HK-2 (cell line): Measurements from ENCODE around the gene TOX3.

ENCODE experiments used
- DNase-seq: peaks from one replicate; pipeline ENCODE4 v3.0.0-alpha.2; 2018; ENCODE audit not compliant: unreplicated experiment

TOX3 gene

DNA sequence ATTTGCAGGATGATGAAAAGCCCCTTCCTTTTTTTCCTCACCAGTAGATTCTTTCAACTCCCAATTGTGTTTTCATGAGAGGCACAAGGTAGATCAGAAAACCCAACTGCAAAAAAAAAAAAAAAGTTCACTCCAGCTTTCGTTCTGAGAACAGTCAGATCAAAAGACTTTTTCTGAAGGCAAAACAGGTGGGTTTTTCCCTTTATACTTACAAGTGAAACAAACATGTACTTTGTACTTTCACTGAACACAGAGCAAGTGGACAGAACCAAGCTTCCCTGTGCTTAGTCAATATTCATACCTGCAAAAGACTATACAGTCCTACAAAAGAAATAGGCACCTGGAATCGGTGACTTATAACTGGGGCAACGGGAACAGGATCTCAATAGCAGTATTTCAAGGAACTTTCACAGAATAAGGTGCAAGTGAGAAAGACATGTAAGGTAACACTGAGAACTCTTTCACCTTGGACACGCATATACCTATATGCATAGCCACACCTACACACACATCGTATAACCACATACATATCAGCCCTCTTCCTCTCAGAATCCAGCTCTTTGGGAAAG is 54.1 kb downstream of the TOX3 start:
- no peak for DNase-seq

- no peak for DNase-seq
These were observed 55.7 kb downstream of the TOX3 start for GRCh38 chr16:52491216-52491615.

- no peak for DNase-seq
These were observed 57.0 kb downstream of the TOX3 start for GRCh38 chr16:52489894-52490293.

- DNase-seq: no peak
These were observed 58.1 kb downstream of the TOX3 start for GRCh38 chr16:52488837-52489289.

GRCh38 chr16:52487849-52488457 is 59.0 kb downstream of the TOX3 start:
- DNase-seq: no peak

DNA sequence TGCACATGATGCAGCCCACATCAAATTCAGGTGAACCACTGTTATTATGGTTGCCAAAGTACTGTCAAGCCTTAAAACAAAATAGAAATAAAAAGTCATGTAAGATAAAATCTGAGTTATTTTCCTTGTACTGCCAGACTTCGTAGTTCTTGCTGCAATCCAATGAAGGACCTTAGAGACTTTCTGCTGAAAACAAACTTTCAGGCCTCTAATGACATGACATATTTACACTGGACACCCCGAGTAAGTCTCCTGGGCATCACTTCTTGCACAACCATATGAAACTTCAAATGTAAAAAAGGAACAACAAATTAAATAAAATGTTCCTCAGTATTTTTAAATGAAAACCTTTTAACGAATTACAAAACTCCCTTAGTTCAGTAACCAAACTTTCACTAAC is 66.7 kb downstream of the TOX3 start:
- DNase-seq: no peak

DNA sequence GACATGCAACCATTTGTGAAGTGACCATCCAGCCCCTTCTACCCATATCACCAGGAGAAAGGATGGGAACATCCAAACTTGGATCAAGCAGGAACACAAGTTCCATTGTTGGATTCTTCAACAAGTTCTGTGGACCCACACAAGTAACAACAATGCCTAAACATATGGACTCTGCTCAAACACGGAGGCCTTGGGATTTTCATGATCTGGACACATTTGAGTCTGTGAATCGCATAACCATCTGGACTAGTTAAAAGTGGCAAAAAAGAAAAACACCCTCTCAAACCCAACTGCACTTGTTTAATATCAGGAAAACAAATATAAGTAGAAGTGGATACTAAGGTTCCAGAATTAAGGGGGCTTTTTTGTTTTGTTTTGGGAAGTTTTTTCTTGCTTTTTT is 70.8 kb downstream of the TOX3 start:
- DNase-seq: no peak

DNA sequence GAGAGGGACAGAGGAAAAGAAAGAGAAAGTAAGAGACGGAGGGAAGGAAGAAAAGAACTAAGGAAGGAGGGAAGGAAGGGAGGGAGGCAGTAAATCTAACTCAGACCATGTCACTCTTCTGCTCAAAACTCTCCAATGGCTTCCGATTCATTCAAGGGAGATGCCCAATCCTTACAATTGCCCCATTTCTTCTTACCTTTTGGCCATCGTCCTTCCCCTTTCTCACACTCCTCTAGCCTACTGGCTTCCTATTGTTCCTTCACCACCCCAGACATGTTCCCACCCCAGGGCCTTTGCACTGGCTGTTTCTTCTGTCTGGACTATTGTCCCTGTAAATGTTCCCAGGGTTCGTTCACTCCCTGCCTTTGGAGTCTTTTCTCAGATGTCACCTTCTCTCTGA is 72.3 kb downstream of the TOX3 start:
- DNase-seq: no peak

DNA sequence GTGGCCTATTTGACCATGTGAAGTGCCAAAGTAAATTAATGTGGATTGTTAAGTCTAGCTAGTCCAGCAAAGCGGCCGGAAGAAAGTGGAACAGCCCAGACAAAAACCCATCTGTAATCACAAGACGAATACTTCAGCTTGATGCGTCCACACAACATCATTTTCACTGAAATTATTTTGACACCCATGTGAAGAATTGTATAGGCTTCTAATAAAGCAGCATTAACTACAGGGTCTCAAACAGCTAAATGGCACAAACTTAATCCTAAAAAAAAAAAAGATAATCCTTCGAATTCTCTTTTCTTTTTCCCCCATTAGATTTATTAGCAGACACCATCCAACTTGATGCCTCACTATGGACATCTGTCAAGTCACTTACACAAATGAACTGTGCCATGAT is 73.8 kb downstream of the TOX3 start:
- DNase-seq: no peak

- DNase-seq: no peak
These were observed 75.1 kb downstream of the TOX3 start for GRCh38 chr16:52471650-52472370.

- DNase-seq: no peak
These were observed 76.4 kb downstream of the TOX3 start for GRCh38 chr16:52470585-52470984.

GRCh38 chr16:52469775-52470174 is 77.2 kb downstream of the TOX3 start:
- no peak for DNase-seq

- no peak for DNase-seq
These were observed 77.9 kb downstream of the TOX3 start for GRCh38 chr16:52469091-52469490.

- no peak for DNase-seq
These were observed 79.2 kb downstream of the TOX3 start for GRCh38 chr16:52467753-52468152.

- no peak for DNase-seq
These were observed 79.9 kb downstream of the TOX3 start for GRCh38 chr16:52466994-52467393.

DNA sequence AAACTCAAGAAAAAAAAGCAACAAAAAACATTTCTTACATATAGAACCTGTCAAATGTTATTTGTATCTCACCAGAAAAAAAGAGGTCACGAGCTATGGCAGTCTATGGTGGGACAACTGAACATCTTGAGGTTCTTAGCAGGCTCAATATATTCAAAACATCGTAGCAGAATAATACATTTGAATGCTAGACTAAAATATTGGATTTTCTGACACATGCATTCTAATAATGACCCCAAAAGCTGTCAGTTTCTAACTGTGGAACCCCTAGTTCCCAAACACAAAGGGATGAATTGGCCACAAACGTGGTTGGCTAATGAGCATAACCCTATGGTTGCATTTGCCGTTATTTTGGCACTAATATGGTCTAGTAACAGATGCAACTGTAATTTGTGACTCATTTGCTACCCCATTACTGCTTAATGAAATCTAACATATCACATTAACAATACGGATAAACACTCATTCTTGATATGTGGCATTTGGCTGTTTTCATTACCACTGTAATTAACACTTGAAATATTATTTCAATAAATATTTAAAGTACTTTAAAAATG is 81.2 kb downstream of the TOX3 start:
- no peak for DNase-seq

- DNase-seq: no peak
These were observed 83.0 kb downstream of the TOX3 start for GRCh38 chr16:52463904-52464303.

- no peak for DNase-seq
These were observed 84.1 kb downstream of the TOX3 start for GRCh38 chr16:52462816-52463215.

GRCh38 chr16:52460639-52461178 is 86.2 kb downstream of the TOX3 start:
- no peak for DNase-seq

DNA sequence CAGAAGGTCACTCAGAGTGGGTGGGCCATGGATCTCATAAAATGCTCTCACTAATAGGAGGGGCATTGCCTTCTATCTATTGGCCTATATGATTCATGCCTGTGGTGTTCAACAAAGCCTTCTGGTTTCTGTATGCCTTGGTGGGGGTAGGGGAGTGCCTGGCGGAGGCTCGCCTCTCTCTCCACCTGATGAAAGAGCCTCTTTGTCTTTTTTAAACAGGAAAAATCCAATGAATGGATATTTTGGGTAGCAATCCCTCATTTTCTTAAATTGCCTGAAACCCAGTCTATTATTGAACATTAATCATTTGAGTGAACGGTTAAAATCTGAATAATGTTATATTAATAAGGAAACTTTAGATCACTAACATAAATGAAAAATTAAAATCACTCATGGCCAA is 90.6 kb downstream of the TOX3 start:
- DNase-seq: no peak

DNA sequence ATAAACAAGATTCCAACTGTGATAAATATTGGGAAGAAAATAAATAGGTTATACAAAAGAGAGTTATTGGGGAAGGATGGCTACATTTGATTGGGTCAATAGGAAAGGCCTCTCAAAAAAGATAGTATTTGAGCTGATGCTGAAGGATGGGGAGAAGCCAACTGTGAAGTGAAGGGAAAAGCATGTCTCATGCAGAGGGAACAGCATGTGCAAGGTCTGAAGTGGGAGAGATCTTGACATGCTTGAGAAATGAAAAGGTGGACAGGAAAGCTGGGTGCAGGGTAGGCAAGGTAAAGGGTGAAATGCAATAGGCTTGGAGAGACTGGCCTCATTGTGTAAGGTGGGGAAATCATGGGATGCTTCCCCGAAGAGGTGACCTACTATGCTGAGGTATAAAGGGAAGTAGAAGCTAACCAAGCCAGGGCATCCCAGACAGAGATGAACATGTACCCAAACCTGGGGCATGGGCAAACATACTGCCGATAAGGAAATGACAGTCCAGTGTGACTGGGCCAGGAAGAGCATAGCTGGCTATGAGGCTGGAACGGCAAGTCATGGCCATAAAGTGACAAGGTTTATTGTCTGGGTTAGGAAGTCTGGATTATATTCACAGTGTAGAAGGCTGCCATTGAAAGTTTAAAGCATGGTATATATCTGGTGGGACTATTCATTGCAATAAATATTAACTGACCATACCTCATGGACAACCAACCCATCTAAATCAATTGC is 91.2 kb downstream of the TOX3 start:
- no peak for DNase-seq

DNA sequence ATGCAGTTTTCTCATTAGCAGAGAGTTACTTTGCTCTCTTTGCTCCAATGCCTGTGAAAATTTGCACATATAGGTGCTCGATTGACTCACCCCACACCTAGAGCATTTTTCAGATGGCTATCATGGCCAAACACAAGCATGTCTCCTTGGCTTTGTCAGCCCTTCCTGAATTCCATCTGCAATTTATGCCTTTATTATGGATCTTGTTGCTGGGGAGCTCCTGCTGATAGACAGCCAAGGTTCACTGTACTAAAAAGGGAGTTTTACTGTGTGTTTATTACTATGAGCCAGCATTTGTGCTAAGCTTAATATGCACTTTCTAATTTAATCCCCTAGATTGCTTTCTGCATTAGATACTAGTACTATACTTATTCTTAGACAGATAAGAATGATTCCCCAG is 93.3 kb downstream of the TOX3 start:
- no peak for DNase-seq
